B cell (primary cell): ENCODE results near the gene PRUNE1. TPM values are rescaled to one million over a fixed set of nuclear protein-coding genes. Genes with fewer than 3 reads are reported as not detected.

Experiments used
- ATAC-seq: fragments of 200-7000 bp; cut with Tn5 transposase; one replicate; pipeline ENCODE4 v1.10.0; 2021; ENCODE audit warnings: low read depth, mild to moderate bottlenecking, moderate number of reproducible peaks, moderate library complexity
- CTCF ChIA-PET: fragments of 350-600 bp; sonication (Branson Sonifier 250); formaldehyde crosslinking; loops from one replicate; lab custom pipeline; 2021; ENCODE audit warnings: antibody characterized with exemption, inconsistent platforms; lab: Charles Lee
- POLR2A ChIA-PET: fragments of 350-600 bp; sonication (Branson Sonifier 250); formaldehyde crosslinking; loops from one replicate; lab custom pipeline; 2021; ENCODE audit warnings: antibody characterized with exemption; lab: Charles Lee
- DNase-seq: peaks from one replicate; pipeline ENCODE4 v3.0.0; 2013
- H2AFZ ChIP-seq: 2 replicates; pipeline ENCODE4 v1.6.1; 2012; ENCODE audit warnings: mild to moderate bottlenecking, low read depth, low read length; ENCODE audit not compliant: insufficient read depth, poor library complexity, severe bottlenecking
- H3K27ac ChIP-seq, 2 donors: 1 replicate in 1 of 2; 2 replicates in 1 of 2; pipeline ENCODE4 v1.5.1; 2012 to 2013; ENCODE audit warnings: low read length in 2 of 2, mild to moderate bottlenecking in 2 of 2, moderate library complexity in 1 of 2
- H3K27me3 ChIP-seq, 4 experiments: fragments of 200-600 bp in 1 of 4; sonication (generic) in 1 of 4; replicated peaks in 1 of 4; 1 replicate in 2 of 4; 2 replicates in 2 of 4; pipeline versions ENCODE4 v1.6.1 to v1.7.0; 2013 to 2016; ENCODE audit warnings: low read length in 3 of 4, mild to moderate bottlenecking in 2 of 4, mixed read lengths in 1 of 4, moderate library complexity in 1 of 4; ENCODE audit not compliant: insufficient read depth in 4 of 4, control insufficient read depth in 3 of 4; ENCODE audit errors: control extremely low read depth in 1 of 4
- H3K36me3 ChIP-seq, 2 experiments: replicated peaks in 1 of 2; 1 replicate in 1 of 2; 2 replicates in 1 of 2; pipeline versions ENCODE4 v1.6.1 to v1.7.1; 2013; ENCODE audit warnings: low read length in 1 of 2; ENCODE audit not compliant: insufficient read depth in 2 of 2, control insufficient read depth in 1 of 2; ENCODE audit errors: control extremely low read depth in 1 of 2, extremely low read depth in 1 of 2
- H3K4me1 ChIP-seq, 2 donors: fragments of 200-600 bp in 1 of 2; sonication (generic) in 1 of 2; 1 replicate in 1 of 2; 2 replicates in 1 of 2; pipeline versions ENCODE4 v1.5.1 to v1.6.1; 2013 to 2017; ENCODE audit warnings: low read length in 2 of 2; ENCODE audit not compliant: control insufficient read depth in 2 of 2, insufficient read depth in 2 of 2
- H3K4me2 ChIP-seq: replicated peaks from 2 replicates; pipeline ENCODE3; 2012; ENCODE audit warnings: mild to moderate bottlenecking, low read depth, low read length; ENCODE audit not compliant: poor library complexity, severe bottlenecking
- H3K4me3 ChIP-seq, 5 experiments: fragments of 200-600 bp in 1 of 5; sonication (generic) in 1 of 5; 1 replicate in 3 of 5; 2 replicates in 2 of 5; pipeline versions ENCODE4 v1.5.1 to v1.7.0; 2011 to 2016; ENCODE audit warnings: low read length in 4 of 5, mild to moderate bottlenecking in 4 of 5, low read depth in 2 of 5, control low read depth in 1 of 5, moderate library complexity in 1 of 5; ENCODE audit not compliant: insufficient read depth in 1 of 5; ENCODE audit errors: control extremely low read depth in 1 of 5, extremely low read depth in 1 of 5
- H3K79me2 ChIP-seq: fragments of 200-600 bp; sonication (generic); one replicate; pipeline ENCODE4 v1.6.0; 2016; ENCODE audit warnings: low read length; ENCODE audit not compliant: control insufficient read depth, insufficient read depth
- H3K9ac ChIP-seq: fragments of 200-600 bp; sonication (generic); 2 replicates; pipeline ENCODE4 v1.6.1; 2017; ENCODE audit warnings: mild to moderate bottlenecking, low read length, moderate library complexity
- H3K9me3 ChIP-seq, 3 donors: one replicate each; pipeline versions ENCODE4 v1.6.1 to v1.7.1; 2013; ENCODE audit warnings: low read length in 2 of 3; ENCODE audit not compliant: control insufficient read depth in 2 of 3, insufficient read depth in 1 of 3; ENCODE audit errors: control extremely low read depth in 1 of 3
- H4K20me1 ChIP-seq: 2 replicates; pipeline ENCODE4 v1.6.0; 2012; ENCODE audit warnings: mild to moderate bottlenecking, low read length; ENCODE audit not compliant: insufficient read depth, control insufficient read depth, poor library complexity, severe bottlenecking
- H3K27ac Mint-ChIP-seq: one replicate; pipeline ENCODE4 v1.8.0; 2021; ENCODE audit warnings: mixed read lengths
- H3K27me3 Mint-ChIP-seq: one replicate; pipeline ENCODE4 v1.8.0; 2021; ENCODE audit warnings: mixed read lengths
- H3K4me1 Mint-ChIP-seq: one replicate; pipeline ENCODE4 v1.8.0; 2021; ENCODE audit warnings: mixed read lengths
- H3K4me3 Mint-ChIP-seq: one replicate; pipeline ENCODE4 v1.8.0; 2021; ENCODE audit warnings: mixed read lengths
- H3K9me3 Mint-ChIP-seq: one replicate; pipeline ENCODE4 v1.8.0; 2022; ENCODE audit warnings: mixed read lengths; ENCODE audit not compliant: insufficient read depth
- CTCF ChIP-seq: fragments of 200-600 bp; IDR thresholded peaks from one replicate; pipeline ENCODE4 v1.8.0; 2022; ENCODE audit warnings: antibody characterized with exemption, mild to moderate bottlenecking
- EZH2 ChIP-seq: IDR thresholded peaks from 2 replicates; pipeline ENCODE4 v1.6.1; 2012; ENCODE audit warnings: borderline replicate concordance, low read depth, mild to moderate bottlenecking, moderate library complexity, low read length; ENCODE audit not compliant: insufficient read depth, poor library complexity, severe bottlenecking
- WGBS: methylation state at CpG from one replicate; pipeline ENCODE4 v1.1.5; 2013; ENCODE audit warnings: missing lambda C conversion rate; ENCODE audit not compliant: insufficient coverage; 5-methylcytosine and 5-hydroxymethylcytosine counted together
- intact Hi-C: fragments of 100-400 bp; cut with micrococcal nuclease; formaldehyde crosslinking; loops from one replicate; pipeline ENCODE4 v1.10.0; 2022
- polyA plus RNA-seq: library from polyadenylated mRNA; depleted of rRNA; stranded (reverse); fragments of >200 nt; gene quantifications from 2 replicates; pipeline ENCODE4 v1.2.3, GENCODE V29; 2012
- total RNA-seq, 2 donors: library from RNA; stranded (reverse); fragments of 120-200 nt in 1 of 2; gene quantifications; 1 replicate in 1 of 2; 2 replicates in 1 of 2; pipeline versions ENCODE4 v1.2.3 to v1.2.4, GENCODE V29; 2013 to 2022

The PRUNE1 gene
- total and polyA plus RNA-seq, 2 donors (not counting 1 experiment from before 2014, with no cell fraction given), result 15.9 to 21.3 TPM

- ATAC-seq (no peak), DNase-seq (no peak)
- H3K9me3 Mint-ChIP-seq, result no peaks in the 10 kb centered on the region
- no peak overlapping the region for H3K27ac Mint-ChIP-seq
- intact Hi-C loops, result no loop called here
- H3K4me1 Mint-ChIP-seq, result no peaks in the 10 kb centered on the region
- no peak for TF ChIP-seq EZH2
- TF ChIP-seq CTCF, result no peak
- Histone ChIP-seq H3K4me2 (no peak overlapping the region), H3K27me3 (no peaks in the 10 kb centered on the region), H3K27ac (no peak overlapping the region), H3K9ac (no peak overlapping the region), H4K20me1 (no peaks in the 10 kb centered on the region), H3K4me1 (no peaks in the 10 kb centered on the region), H2AFZ (no peak overlapping the region), H3K4me3 (no peak overlapping the region), H3K9me3 (no peaks in the 10 kb centered on the region), H3K79me2 (no peaks in the 10 kb centered on the region), H3K36me3 (no peaks in the 10 kb centered on the region)
- no peak overlapping the region for H3K4me3 Mint-ChIP-seq
- WGBS, result 86% methylated on average over 1 of the region's 2 CpGs
- ChIA-PET POLR2A (no interaction called here), CTCF (interaction anchor here (0.8 to 3.1 kb wide), 3 partner anchors 7 to 26 kb away, joined by 3 to 25 read pairs (median 3); no protein-coding TSS in a partner anchor)
- no peaks in the 10 kb centered on the region for H3K27me3 Mint-ChIP-seq
Observed at GRCh38 chr1:150985179-150985825, 22.9 kb upstream of the PRUNE1 start.

- no peak overlapping the region for H3K4me3 ChIP-seq
- Mint-ChIP-seq H3K9me3 (no peaks in the 10 kb centered on the region), H3K4me3 (no peak overlapping the region), H3K27me3 (no peaks in the 10 kb centered on the region), H3K27ac (no peak overlapping the region), H3K4me1 (no peaks in the 10 kb centered on the region)
- H3K27ac ChIP-seq, result no peak overlapping the region
- H4K20me1 ChIP-seq, result no peaks in the 10 kb centered on the region
- CTCF ChIA-PET, result interaction anchor here (2.5 to 3.0 kb wide), 2 partner anchors 10 to 12 kb away, joined by 5 to 8 read pairs; no protein-coding TSS in a partner anchor
- H3K4me2 ChIP-seq, result no peak overlapping the region
- WGBS, result 100% methylated on average over 2 of the region's 7 CpGs
- POLR2A ChIA-PET, result interaction anchor here (0.8 kb wide), 1 partner anchor 18 kb away, joined by 3 read pairs; no protein-coding TSS in a partner anchor
- no peaks in the 10 kb centered on the region for H3K27me3 ChIP-seq
- H3K9me3 ChIP-seq, result no peaks in the 10 kb centered on the region
- H3K9ac ChIP-seq, result no peak overlapping the region
- DNase-seq, result no peak
- no peak overlapping the region for H2AFZ ChIP-seq
- ATAC-seq, result no peak
- H3K36me3 ChIP-seq, result no peaks in the 10 kb centered on the region
- H3K4me1 ChIP-seq, result no peaks in the 10 kb centered on the region
- H3K79me2 ChIP-seq, result no peaks in the 10 kb centered on the region
- no peak for TF ChIP-seq CTCF
- no peak for TF ChIP-seq EZH2
- intact Hi-C loops, result no loop called here
Observed at GRCh38 chr1:150987924-150988323, 20.3 kb upstream of the PRUNE1 start.
